Nephron progenitor cell (in vitro differentiated cells): ENCODE data around the gene GRM7.

Source experiments
- DNase-seq: peaks from one replicate; pipeline ENCODE4 v3.0.0; 2021
- H3K27ac Mint-ChIP-seq: 2 replicates; pipeline ENCODE4 v1.8.0; 2021; ENCODE audit warnings: mild to moderate bottlenecking, moderate library complexity, mixed read lengths
- H3K27me3 Mint-ChIP-seq: 2 replicates; pipeline ENCODE4 v1.8.0; 2021; ENCODE audit warnings: mild to moderate bottlenecking, low read depth, mixed read lengths; ENCODE audit not compliant: poor library complexity
- H3K36me3 Mint-ChIP-seq: 2 replicates; pipeline ENCODE4 v1.8.0; 2021; ENCODE audit warnings: low read depth, mixed read lengths
- H3K4me1 Mint-ChIP-seq: 2 replicates; pipeline ENCODE4 v1.8.0; 2021; ENCODE audit warnings: mixed read lengths
- H3K4me3 Mint-ChIP-seq: 2 replicates; pipeline ENCODE4 v1.8.0; 2021; ENCODE audit warnings: mild to moderate bottlenecking, moderate library complexity, mixed read lengths
- H3K9me3 Mint-ChIP-seq: 2 replicates; pipeline ENCODE4 v1.8.0; 2021; ENCODE audit warnings: mild to moderate bottlenecking, moderate library complexity, mixed read lengths
- CTCF ChIP-seq: fragments of 200-600 bp; sonication (generic); IDR thresholded peaks from 2 replicates; pipeline ENCODE4 v1.5.0; 2021; ENCODE audit warnings: antibody characterized with exemption

Gene GRM7

GRCh38 chr3:7682822-7683229 lies 821.9 kb downstream of the GRM7 start:
- no peaks in the 10 kb centered on the region for H3K9me3 Mint-ChIP-seq
- no peaks in the 10 kb centered on the region for H3K4me1 Mint-ChIP-seq
- no peaks in the 10 kb centered on the region for H3K27me3 Mint-ChIP-seq
- no peak overlapping the region for H3K4me3 Mint-ChIP-seq
- H3K27ac Mint-ChIP-seq, result no peak overlapping the region
- no peak for DNase-seq
- H3K36me3 Mint-ChIP-seq, result no peaks in the 10 kb centered on the region
- no peak for TF ChIP-seq CTCF

- H3K27me3 Mint-ChIP-seq, result no peaks in the 10 kb centered on the region
- TF ChIP-seq CTCF, result no peak
- DNase-seq, result no peak
- no peaks in the 10 kb centered on the region for H3K36me3 Mint-ChIP-seq
- no peaks in the 10 kb centered on the region for H3K4me1 Mint-ChIP-seq
- no peaks in the 10 kb centered on the region for H3K9me3 Mint-ChIP-seq
- H3K27ac Mint-ChIP-seq, result no peak overlapping the region
- no peak overlapping the region for H3K4me3 Mint-ChIP-seq
These were observed 822.5 kb downstream of the GRM7 start for GRCh38 chr3:7683426-7683825.

- Mint-ChIP-seq H3K27ac (no peak overlapping the region), H3K4me1 (no peaks in the 10 kb centered on the region), H3K36me3 (no peaks in the 10 kb centered on the region), H3K9me3 (no peaks in the 10 kb centered on the region), H3K27me3 (no peaks in the 10 kb centered on the region), H3K4me3 (no peak overlapping the region)
- no peak for DNase-seq
- TF ChIP-seq CTCF, result no peak
These were observed 823.3 kb downstream of the GRM7 start for GRCh38 chr3:7684182-7684715.

GRCh38 chr3:7687428-7688147 lies 826.7 kb downstream of the GRM7 start:
- H3K36me3 Mint-ChIP-seq, result no peaks in the 10 kb centered on the region
- no peak for TF ChIP-seq CTCF
- peaks cover 3% of the 10 kb centered on the region for H3K27me3 Mint-ChIP-seq
- no peaks in the 10 kb centered on the region for H3K9me3 Mint-ChIP-seq
- H3K4me1 Mint-ChIP-seq, result no peaks in the 10 kb centered on the region
- H3K27ac Mint-ChIP-seq, result no peak overlapping the region
- H3K4me3 Mint-ChIP-seq, result no peak overlapping the region
- no peak for DNase-seq

GRCh38 chr3:7692866-7693265 lies 832.0 kb downstream of the GRM7 start:
- Mint-ChIP-seq H3K4me1 (no peaks in the 10 kb centered on the region), H3K27me3 (peaks cover 3% of the 10 kb centered on the region), H3K4me3 (no peak overlapping the region), H3K9me3 (no peaks in the 10 kb centered on the region), H3K36me3 (no peaks in the 10 kb centered on the region), H3K27ac (no peak overlapping the region)
- TF ChIP-seq CTCF, result no peak
- no peak for DNase-seq

- H3K27me3 Mint-ChIP-seq, result peaks cover 3% of the 10 kb centered on the region
- no peak overlapping the region for H3K4me3 Mint-ChIP-seq
- H3K36me3 Mint-ChIP-seq, result no peaks in the 10 kb centered on the region
- H3K4me1 Mint-ChIP-seq, result no peaks in the 10 kb centered on the region
- no peak for TF ChIP-seq CTCF
- no peak for DNase-seq
- H3K9me3 Mint-ChIP-seq, result no peaks in the 10 kb centered on the region
- no peak overlapping the region for H3K27ac Mint-ChIP-seq
These were observed 833.1 kb downstream of the GRM7 start for GRCh38 chr3:7693976-7694375.
